GM18508 (cell line): Measurements from ENCODE around the gene NRM.
"Not testable (repeated sequence)": the region's sequence is repeated elsewhere in the genome, so short reads cannot be mapped to it uniquely, and the experiment has no call there.

ENCODE experiments used
- ATAC-seq: cut with Tn5 transposase; IDR thresholded peaks from one replicate; pipeline ENCODE4 v1.9.1; 2021; ENCODE audit warnings: moderate number of reproducible peaks; ENCODE audit not compliant: insufficient read depth, unreplicated experiment

Gene NRM

DNA sequence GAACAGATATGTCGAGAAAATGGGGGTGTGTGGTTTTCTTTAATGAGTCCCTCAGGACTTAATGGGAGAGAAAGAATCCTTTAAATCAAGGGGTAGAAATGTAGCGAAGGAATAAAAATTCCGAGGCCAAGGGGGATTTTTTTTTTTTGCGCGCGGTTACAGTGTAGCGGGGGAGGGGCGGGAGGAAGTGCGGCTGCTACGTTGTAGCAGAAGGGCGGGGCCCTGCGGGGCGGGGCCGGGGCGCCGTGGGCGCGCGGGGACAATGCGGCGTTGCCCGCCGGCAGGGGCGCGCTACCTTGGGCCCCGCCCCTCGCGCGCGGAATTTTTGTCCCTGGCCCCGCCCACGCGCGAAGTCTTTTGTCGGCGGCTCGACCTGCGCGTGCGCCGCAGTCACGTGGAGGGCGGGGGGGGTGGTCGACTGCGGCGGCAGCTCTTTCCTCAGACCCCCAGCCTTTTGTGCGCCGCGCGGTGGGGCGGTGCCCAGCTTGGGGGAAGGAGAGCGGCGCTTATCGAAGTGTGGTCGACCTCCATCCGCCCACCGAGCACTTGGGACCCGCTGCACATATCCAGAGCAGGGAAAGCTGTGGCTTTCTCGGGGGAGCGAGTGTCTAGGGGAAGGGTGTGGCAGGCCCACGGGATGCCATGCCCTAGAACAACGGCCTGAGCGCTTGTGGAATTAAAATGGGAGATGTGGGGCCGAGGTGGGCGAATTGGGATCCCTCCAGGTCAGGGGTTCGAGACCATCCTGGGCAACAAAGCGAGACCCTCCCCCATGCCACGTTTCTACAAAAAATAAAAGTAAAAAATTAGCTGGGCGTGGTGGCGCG lies 30.6 kb upstream of the NRM start:
- no peak for ATAC-seq

DNA sequence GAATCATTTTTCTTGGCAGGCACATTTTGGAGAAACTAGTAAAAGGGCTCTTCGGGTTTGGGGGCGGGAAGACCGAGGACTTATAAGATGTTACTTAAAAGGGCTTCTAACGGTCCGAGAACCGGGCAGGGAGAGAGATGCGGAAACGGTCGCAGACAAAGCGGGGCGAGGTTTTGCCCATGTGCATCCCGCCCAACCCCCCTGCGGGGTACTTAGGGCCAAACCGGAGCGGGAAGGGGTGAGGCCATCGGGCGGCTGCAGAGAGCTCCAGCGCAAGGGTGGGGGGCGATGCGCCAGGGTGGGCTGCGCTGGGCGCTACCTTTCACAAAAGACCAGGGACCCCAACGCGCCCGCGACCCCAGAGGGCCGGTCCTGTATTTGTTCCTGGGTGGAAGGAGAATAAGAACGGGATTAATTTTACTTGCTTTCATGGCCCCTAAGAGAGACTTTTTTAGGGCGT lies 30.0 kb upstream of the NRM start:
- ATAC-seq = no peak

DNA sequence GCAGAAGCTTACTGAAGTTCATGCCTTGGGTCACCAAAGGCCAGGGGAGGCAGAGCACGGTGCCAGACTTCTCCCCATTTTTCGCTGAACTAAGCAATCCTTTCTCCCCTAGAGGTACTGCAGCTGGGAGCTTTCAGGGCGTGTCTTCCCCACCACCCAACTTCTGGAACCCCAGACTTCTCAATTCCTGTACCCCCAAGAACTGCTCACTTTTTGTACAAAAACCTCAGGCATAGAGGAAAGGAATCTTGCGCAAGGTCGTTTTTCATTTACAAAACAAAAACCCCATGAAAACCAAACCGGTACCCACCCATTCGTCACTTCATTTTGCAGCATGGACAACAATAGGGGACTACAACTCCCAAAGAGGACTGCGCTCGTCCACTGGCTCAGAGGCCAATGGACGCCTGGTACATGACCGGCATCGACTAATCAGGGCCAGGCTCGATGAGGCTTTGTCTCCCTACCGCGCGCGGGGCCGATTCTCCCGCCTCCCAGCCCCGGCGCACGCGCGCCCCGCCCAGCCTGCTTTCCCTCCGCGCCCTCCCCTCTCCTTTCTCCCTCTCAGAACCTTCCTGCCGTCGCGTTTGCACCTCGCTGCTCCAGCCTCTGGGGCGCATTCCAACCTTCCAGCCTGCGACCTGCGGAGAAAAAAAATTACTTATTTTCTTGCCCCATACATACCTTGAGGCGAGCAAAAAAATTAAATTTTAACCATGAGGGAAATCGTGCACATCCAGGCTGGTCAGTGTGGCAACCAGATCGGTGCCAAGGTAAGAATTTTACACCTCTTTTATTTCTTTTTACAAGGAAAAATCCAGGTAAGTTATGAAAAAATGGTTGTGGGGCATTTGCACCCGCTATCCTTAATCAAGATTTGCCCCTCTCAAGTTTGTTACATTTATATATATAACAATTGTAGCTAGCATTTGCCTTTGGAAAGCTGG lies 29.3 kb upstream of the NRM start, which contains the start of gene TUBB:
Gene TUBB (plus strand): TSS at position 562 of the 947 bp plus-strand sequence. CDS start 155 bp downstream, at position 717.
- ATAC-seq = no peak

DNA sequence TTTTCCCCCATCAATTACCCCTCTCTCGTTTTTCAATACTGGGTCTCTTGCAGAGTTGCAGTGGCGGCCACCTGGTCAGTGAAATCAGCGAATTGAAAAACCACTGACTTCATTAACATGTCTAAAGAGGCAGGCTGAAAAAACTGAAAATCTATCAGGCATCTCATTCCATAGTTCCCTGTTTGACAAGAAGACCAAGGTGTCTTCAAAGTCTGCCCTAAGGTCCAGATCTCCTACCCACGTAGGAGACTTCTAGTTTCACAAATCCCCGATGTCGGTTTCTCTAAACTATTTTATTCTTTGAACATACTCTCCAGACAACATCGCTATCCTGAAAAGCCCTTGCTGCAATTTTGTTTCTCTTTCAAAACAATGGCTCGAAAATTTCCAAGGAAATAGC lies 28.6 kb upstream of the NRM start:
- ATAC-seq = no peak

DNA sequence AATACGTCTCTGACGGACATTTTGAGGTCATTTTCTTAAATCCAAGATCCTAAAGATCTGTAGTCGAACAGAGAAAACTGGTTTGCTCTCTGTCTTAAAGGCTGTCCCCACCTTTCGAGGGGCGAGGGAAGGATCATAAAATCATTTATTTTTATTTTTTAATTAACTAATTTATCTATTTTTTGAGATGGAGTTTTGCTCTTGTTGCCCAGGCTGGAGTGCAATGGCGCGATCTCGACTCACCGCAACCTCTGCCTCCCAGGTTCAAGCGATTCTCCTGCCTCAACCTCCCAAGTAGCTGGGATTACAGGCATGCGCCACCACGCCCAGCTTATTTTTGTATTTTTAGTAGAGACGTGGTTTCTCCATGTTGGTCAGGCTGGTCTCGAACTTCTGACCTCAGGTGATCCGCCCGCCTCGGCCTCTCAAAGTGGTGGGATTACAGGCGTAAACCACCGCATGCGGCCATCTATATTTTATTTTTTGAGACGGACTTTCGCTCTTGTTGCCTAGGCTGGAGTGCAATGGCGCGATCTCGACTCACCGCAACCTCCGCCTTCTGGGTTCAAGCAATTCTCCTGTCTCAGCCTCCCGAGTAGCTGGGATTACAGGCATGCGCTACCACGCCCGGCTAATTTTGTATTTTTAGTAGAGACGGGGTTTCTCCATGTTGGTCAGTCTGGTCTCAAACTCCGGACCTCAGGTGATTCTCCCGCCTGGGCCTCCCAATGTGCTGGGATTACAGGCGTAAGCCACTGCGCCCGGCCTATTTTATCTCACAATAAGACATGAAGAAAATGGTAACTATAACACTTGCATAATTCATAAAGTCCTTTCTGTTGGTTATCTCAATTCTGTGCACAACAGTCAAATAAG lies 27.3 kb upstream of the NRM start:
- not testable (repeated sequence) for ATAC-seq

DNA sequence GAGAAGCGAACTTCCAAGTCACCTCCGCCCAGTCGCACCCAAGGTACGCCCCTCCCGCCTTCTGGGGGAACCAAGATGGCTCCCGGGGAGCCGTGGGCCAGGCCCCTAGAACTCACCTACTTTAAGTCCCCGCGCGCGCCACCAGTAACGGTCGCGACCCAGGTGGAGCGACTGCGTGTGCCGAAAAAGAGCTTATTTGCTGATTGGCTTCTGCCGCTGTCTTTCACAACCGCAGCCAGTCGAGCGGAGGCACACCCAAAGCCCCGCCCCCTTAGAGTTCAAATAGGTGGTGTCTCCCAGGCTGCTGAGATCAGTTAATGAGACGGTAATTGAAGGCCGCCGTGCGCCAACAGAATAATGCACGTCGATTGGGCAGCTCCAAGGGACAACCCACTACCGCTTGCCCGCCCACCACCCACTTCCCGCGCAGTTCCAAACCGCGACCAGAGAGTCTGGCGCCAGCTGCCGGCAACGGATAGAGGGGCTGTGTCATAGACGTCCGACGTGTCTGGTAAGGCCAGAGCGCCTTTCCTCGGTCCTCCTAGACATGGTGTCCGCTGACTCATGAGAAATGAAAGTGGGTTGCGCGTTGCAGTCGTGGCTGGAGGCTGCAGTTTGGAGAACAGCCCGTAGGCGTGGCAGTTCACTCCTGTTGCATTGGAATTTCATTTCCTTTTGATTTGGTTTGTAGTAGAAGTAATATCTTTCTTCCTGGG lies 26.5 kb upstream of the NRM start, which contains the start of gene MDC1:
Gene MDC1 (minus strand): TSS at position 153 of the 716 bp plus-strand sequence. CDS start 2,106 bp downstream, outside the sequence.
- ATAC-seq = peak; percentile 55

DNA sequence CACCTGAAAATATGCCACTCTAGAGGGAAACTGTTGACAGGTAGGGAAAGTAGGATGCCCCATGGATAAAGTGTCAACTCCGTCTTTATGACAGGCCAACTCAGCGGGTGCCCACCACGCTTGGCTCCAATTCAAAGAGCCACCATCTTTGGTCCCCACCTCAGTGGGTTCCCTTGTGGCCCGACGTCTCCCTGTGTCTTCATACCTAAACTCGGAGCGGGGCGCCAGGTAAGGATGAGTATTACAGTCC lies 26.0 kb upstream of the NRM start:
- ATAC-seq = no peak

DNA sequence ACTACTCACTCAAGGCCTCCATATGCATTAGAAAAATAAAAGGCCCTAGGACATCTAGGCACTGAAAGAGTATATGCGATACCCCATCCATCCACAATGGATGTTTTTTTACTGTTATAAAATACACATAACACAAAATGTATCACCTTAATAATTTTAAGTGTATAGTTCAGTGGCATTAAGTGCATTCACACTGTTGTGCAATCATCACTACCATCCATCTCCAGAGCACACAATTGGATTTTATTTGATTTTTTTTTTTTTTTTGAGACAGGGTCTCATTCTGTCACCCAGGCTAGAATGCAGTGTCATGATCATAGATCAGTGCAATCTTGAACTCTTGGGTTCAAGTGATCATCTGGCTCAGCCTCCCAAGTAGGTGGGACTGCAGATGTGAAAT lies 23.5 kb upstream of the NRM start:
- ATAC-seq = no peak

DNA sequence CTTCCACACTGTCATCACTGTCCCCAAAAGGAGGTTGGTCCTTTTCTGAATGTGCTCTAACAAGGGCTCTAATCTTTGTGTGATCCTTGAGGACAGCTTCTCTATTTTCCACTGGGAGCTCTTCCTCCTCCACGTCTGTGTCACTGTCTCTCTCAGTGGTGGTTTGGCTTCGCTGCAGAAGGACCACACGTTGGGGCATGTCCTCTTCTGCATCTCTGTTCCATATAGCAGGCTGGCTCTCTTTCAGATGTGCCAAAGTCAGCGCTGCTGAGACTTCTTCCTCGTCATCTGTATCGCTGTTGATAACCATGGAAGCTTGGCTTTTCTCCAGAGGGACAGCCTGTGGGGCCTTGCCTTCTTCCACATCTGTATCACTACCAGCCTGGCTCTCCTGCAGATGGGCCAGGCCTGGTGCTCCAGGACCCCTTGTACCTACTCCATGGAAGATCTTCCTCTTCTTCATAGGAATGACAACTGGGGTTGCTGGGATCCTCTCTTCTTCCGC lies 21.7 kb upstream of the NRM start:
- ATAC-seq = no peak

DNA sequence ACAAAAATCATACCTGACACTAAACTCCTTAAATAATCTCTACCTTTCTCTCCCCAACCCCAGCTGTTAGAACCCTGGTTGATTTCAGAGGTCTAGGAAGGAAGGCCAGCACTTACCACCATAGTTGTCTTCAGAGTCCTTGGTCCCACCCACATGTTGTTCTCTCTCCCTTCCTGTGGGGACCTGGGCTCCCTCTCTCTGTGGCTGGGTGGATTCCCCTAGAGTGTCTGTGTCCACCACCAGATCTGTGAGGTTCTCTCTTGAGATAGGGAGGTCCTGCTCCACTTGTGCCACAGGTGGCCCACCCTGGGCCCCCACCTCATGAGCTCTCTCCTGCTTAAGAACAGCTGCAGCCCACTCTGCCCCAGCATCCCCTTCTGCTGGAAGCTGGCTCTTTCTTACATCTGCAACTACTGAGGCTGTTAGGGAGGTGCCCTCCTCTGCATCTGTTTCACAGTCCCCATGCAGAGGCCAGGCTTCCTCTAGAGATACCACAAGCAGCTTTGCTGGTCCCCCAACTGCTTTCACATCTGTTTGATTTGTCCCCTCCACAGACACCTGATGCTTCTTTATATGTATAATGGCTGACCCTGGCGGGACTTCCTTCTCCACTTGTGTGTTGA lies 21.1 kb upstream of the NRM start:
- no peak for ATAC-seq

DNA sequence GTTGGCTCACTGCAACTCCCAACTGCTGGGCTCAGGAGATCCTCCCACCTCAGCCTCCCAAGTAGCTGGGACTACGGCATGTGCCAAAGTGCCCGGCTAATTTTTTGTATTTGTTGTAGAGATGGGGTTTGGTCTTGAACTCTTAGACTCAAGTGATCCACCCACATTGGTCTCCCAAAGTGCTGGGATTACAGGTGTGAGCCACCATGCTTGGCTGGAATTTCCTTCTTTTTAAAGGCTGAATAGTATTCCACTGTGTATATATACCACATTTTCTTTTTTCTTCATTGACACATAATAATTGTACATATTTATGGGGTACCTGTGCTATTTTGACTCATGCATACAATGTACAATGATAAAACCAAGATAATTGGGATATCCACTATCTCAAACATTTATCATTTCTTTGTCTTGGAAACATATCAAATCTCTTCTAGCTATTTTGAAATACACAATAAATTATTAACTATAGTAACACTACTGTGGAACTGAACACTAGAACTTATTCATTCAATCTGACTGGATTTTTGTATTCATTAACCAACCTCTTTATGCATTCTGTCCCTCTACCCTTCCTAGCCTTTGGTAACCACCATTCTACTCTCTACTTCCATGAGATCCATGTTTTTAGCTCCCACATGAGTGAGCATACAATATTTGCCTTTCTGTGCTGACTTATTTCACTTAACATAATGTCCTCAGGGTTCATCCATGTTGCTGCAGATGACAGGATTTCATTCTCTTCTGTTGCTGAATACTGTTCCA lies 18.5 kb upstream of the NRM start:
- no peak for ATAC-seq

DNA sequence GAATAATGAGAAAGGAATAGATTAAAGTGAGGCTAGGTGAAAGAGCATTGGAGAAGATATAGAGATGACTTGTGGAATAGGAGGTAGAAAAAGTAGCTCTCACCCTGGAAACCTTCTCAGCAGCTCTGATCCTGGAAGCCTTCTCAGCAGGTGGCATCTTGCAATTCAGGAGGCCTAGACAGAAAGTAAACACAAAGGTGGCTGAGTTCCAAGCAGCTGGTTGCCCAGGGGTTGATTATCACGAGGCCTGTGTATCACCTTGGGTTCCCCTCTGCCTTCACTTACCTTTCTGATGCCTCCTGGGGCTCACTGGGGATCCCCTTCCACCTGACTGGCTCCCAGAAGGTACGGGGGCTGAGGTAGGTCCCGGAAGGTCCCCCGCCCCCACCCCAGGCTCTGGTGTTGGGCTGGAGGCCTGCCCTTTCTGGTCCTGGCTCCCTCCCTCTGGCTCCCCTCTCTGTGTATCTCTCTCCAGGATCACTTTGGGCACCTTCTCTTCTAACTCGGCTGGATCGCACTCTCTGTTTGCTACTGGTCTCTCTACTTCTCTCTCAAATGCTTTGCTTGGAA lies 16.6 kb upstream of the NRM start:
- no peak for ATAC-seq

DNA sequence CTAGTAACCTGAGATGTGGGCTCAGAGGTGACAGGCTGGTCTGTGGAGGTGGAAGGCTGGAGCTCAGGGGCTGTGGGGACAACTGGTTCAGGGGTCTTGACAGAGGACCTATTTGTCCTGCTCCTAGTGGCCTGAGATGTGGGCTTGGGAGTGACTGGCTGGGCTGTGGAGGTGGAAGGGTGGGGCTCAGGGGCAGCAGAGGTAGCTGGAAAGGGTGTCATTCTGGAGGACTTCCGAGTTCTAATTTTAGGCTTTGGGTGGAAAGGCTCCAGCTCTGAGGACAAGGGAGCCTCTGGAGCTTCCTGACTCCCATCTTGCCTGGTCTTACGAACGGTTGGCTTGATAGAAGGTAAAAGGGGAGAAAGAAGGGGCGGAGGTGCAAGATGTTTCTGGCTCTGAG lies 14.8 kb upstream of the NRM start:
- ATAC-seq = no peak

DNA sequence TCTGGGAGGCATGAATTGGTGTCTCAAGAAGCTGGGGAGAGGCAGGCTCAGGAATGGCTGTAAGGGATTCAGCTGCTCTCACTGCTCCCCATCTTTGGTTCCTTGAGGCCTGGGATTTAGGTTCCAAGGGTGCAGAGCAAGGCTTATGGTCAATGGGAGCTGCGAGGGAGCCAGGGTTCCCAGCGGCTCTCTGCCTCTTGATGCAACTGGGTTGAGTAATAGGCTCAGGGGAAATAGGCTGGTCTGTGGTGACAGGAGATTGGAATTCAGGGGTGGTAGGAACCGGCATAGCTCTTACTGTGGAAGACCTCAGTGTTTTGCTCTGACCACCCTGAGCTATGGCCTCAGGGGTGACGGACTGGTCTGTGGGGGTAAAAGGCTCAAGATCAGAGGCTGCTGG lies 13.0 kb upstream of the NRM start:
- ATAC-seq = no peak

DNA sequence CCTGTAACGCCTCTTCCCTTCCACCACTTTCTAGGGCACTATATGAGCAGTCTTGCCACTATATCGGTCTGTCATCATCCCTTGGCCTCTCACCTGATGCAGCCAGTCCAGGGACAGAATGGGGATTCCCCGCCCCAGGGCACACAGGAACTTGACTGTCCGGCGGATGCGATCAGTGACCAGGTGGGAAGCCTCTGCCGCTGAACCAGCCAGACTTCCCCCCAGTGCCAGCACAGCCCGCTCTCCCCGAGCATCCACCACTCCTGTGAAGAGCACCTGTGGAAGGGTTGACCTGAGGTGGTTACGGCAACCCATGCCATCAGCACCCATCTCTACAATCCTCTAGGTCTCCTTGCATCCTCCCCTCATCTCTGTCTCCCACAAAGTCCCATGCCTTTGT lies 12.2 kb upstream of the NRM start:
- ATAC-seq = no peak

DNA sequence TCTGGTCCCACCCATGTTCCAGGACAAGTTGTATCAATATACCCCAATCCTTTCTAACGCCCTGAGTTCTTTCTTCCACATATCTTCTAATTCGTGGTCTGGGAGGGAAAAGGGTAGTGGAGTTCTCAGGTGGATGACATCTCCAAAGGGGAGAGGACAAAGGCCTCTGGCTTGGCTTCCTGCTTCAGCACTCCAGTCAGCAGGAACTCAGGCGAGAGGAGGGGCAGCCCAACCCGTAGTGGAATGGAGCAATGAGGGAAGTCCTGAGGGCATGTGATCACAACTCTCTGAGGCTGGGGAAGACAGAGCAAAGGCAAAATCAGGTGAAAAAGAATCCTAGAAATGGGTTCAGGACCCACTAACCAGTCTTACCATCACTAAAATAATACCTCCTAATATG lies 9.6 kb upstream of the NRM start:
- no peak for ATAC-seq

DNA sequence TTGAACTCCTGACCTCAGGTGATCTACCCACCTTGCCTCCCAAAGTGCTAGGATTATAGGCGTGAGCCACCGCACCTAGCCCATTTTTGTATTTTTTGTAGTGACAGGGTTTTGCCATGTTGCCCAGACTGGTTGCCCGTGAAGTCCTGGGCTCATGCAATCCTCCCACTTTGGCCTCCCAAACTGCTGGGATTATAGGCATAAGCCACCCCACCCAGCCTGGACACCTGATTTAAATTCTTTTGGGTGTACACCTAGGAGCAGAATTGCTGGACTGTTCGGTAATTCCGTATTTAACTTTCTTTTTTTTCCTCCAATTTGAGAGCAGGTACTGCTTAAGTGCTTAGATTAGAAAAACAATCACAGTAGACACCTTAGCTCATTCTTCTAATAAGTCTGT lies 5.6 kb upstream of the NRM start:
- no peak for ATAC-seq

DNA sequence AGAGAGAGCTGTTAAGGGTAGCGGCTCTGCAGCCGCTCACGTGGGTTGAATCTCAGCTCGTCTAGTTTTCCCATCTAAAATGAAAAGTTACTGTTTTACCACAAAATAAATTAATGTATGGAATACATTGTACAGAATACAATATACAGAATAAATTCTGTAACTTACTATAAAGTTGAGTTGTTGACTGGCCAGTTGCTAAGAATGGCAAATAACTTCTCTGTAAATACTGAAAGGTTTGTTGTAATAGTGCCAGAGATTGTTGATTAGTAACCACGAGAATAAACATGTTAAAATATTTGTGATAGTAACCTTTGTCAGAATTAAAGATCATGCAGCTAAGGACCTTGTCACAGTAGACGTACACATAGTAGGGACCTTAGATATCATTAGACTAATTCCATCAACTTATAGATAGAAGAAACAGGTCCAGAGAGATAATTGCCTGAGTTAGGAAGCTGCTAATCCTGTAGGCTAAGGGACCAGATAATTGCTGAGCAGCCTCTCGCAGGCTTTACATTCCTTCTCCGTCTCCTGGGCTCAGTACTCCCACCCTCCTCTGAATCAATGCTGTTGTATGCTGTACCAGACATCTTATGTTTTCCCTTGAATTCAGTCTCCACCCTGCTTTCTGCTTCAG lies 544 bp upstream of the NRM start:
- ATAC-seq = no peak
